Measurements from ENCODE around the gene CHRNG.
A peak's percentile ranks its signal among the peaks of the same experiment; 100 is the strongest.

Gene CHRNG

DNA sequence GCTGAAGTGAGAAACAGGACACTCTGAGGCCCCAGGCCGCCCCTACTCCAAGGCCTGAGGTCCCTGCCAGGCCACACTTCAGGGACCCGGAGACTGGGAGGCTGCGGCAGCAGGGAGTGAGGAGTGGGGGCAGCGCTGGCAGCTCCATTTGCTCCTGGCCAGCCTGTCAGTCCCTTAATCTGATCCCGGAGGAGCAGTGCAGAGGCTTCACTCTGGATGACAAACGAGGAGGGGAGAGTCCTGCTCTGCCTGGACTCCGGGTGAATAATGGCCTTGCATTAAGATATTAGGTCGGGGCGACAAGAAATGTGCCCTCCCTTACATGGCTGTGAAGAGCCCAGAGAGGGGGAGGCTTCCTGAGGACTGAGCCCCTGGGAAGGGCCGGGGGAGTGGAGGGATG, 33.6 kb upstream of the CHRNG start:
- no peak for DNase-seq

GRCh38 chr2:232506709-232507108, 32.8 kb upstream of the CHRNG start:
- DNase-seq, result no peak

DNA sequence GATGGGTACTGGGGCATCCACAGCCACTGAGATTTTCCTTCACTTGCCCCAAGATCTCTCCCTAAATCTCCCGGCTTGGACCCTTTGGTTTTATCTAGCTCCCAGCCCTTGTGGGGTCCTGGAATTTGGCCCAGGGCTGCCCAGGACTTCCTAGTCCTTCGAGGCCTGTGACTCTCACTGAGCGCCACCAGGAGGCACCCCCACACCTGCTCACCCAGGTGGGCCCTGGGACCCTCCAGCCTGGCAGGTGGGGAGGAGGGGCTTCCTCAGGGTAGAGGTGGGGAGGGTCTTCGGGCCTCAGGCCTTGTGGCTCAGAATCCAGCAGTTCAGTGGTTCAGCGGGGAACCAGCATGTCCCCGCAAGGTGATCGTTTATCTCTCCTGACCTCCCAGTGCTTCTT, 31.2 kb upstream of the CHRNG start:
- no peak for DNase-seq

DNA sequence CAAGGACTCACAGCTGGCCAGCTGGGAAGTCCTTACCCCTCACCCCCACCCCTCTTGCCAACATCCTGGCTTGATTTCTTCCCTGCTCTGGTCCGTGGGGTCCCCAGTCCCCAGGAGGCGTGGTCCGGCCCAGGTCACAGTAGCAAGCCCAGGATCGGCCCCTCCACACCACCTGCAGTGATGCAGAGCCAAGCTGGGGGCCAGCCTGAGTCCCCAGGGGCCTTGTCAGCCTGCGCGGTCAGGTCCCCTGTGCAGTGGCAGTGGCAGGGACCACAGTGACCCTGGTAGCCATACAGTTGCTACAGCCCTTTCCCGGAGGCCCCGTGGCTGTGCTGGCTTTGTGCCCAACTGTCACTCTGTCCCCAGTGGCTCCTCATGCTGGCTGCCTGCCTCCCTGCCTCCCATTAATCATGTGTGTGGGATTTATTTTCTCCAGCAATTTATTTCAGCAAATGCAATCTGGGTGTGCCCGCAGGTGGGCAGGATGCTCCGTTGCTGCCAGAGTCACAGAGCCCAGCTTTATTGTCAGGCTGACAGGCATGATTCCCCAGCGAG, 28.1 kb upstream of the CHRNG start:
- peak in 15 of 56 donors; percentile 7 to 58 (median 23) for DNase-seq

DNA sequence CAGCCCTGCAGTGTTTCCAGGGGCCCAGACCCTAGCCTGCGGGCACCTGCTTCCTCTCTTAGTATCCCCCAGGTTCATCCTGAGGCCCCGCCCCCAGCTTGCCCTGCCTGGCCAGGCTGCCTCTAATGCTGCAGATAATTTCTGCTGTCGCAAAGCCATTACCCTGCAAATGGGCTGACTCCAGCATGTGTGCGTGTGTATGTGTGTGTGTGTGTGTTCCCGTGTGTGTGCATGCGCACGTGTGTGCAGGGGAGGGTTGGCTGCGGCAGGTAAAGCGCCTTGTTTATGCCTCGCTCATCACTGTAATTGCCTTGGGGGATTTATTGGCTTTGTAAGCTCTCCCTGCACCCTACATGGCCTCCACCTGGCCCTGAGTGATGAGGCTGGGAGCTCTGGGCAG, 26.9 kb upstream of the CHRNG start:
- no peak for DNase-seq

GRCh38 chr2:232513353-232513752, 26.1 kb upstream of the CHRNG start:
- DNase-seq, result no peak

- no peak for DNase-seq
Measured at GRCh38 chr2:232515639-232516038, 23.9 kb upstream of the CHRNG start.

DNA sequence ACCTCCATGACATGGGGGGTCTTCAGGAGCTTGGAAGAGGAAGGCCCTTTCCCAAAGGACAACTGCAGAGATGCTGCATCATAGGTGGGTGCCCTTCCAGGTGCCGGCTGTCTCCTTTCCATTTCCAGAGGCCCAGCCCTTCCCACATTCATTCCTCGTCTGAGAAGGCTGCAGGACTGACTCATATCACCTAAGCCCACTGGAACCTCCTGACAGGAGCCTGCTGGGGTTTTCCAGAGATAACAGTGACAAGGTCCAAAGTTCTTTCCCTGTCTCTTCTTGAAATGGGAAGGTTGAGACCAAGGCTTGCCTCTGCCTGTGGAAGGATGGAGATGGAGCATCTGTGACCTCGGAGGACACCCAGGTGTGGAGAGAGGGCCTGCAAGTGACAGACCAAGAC, 22.9 kb upstream of the CHRNG start:
- DNase-seq, result no peak

GRCh38 chr2:232518844-232519243, 20.6 kb upstream of the CHRNG start:
- no peak for DNase-seq

- no peak for DNase-seq
Measured at GRCh38 chr2:232519581-232520438, 19.7 kb upstream of the CHRNG start, which contains the start of gene PRSS56. TSS of gene PRSS56 (plus strand) at chr2:232520388. CDS start at chr2:232520599, 211 bp downstream.

GRCh38 chr2:232520489-232520888, 19.0 kb upstream of the CHRNG start:
- no peak for DNase-seq

DNA sequence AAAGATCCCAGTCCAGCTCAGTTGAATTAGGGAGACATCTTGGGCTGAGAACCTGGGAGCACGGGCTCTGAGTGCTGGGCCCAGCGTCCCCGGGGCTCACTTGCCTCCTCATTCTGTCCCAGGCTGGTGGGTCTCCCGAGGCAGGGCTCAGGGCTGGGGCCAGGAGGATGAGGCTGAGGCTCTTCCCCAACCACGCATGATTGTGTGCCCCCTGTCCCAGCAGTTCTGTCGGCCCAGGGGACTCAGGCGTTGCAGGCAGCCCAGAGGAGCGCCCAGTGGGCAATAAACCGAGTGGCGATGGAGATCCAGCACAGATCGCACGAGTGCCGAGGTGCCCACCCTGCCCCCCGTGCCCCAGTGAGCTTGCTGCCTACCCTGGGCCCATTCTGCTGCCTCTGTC, 18.4 kb upstream of the CHRNG start:
- DNase-seq, result no peak

DNA sequence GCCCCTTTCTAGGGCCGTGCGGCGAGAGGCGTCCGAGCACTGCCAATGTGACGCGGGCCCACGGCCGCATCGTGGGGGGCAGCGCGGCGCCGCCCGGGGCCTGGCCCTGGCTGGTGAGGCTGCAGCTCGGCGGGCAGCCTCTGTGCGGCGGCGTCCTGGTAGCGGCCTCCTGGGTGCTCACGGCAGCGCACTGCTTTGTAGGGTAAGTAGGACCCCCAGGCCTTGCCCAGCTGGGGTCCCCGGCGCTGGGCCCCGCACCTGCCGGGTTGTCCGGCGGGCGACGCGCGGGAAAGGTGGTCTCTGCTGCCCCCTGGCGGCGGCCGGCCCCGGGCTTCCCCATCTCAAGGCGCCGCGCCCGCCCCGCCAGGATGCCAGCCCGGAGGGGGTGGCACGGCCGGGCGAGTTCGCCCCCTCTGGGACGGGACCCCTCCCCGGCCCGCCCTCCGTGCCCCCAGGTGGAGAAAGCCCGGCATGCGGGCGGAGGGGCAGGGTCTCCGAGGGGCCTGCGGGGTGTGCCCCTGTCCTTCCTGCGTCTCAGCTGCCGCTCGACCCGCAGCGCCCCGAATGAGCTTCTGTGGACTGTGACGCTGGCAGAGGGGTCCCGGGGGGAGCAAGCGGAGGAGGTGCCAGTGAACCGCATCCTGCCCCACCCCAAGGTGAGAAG, 17.4 kb upstream of the CHRNG start:
- DNase-seq, result peak in 33 of 56 donors; percentile 7 to 75 (median 31)

DNA sequence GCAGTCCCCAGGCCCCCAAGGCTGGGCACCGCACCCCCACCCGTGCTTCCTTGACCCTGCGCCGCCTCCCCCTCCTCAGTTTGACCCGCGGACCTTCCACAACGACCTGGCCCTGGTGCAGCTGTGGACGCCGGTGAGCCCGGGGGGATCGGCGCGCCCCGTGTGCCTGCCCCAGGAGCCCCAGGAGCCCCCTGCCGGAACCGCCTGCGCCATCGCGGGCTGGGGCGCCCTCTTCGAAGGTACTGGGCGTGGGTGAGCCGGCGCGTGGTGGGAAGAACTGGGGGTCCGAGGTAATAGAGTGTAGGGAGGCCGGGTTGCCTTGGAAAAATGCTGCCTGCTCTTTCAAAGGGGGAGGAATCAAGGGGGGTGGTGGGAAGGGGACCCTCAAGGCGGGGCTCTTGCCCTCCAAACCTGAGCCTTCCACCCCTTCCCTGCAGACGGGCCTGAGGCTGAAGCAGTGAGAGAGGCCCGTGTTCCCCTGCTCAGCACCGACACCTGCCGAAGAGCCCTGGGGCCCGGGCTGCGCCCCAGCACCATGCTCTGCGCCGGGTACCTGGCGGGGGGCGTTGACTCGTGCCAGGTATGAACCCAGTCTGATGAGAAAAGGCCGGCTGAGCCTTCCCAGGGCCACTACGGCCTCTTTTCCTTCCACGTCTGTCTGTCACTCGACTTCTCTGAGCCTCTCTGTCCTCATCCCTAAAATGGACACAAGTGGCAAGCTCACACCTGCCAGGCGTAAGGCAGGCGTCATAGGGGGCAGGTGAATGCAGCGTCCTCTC, 16.7 kb upstream of the CHRNG start:
- DNase-seq, result no peak

- DNase-seq, result no peak
Measured at GRCh38 chr2:232523402-232523681, 16.1 kb upstream of the CHRNG start.

- DNase-seq, result peak in 15 of 56 donors; percentile 14 to 48 (median 29)
Measured at GRCh38 chr2:232523682-232524597, 15.6 kb upstream of the CHRNG start.

- no peak for DNase-seq
Measured at GRCh38 chr2:232524771-232525170, 14.7 kb upstream of the CHRNG start.

- no peak for DNase-seq
Measured at GRCh38 chr2:232525199-232525598, 14.3 kb upstream of the CHRNG start.

DNA sequence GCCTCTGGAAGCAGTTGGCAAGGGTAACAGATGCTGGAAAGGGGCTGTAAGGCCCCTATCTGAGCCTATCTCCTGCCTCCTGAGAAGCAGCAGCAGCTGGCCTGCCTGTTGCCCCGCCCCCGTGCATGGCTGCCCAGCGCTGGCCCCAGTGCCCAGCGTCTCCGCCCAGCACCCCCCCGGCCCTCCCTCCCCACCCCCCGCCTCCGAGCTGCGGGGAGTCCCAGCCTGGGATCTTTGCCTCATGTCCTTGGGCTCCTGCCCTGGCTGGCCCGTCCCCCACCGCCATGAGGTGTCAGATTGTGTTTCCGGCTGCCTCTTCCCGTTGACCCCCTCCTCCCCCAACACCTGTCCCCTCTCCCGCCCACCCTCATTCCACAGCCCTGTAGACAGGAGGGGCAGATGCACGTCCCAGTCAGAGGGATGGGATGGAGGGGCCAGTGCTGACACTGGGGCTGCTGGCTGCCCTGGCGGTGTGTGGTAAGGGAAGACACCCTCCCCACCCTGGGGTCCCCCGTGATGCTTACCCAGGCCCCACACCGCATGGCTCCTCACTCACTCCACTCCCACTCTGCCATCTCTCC, 13.6 kb upstream of the CHRNG start, which contains the start of gene CHRND:
TSS of gene CHRND (plus strand) at position 370 of the 581 bp plus-strand sequence. CDS start at position 426, 56 bp downstream.
- DNase-seq, result peak in 35 of 56 donors; percentile 12 to 74 (median 38)

GRCh38 chr2:232526372-232526941, 13.0 kb upstream of the CHRNG start:
- no peak for DNase-seq

Data from nucleus accumbens (tissue), 56 donors.